ENCODE data around the gene ATP6V0A4.

GRCh38 chr7:138821912-138822311 lies 23.9 kb upstream of the ATP6V0A4 start:
- TF ChIP-seq CTCF (IDR thresholded peaks at IDR 0.05) (no peak), POLR2AphosphoS5 (IDR thresholded peaks at IDR 0.05) (no peak), POLR2A (IDR thresholded peaks at IDR 0.05; ENCODE audit: low read depth) (no peak), EP300 (IDR thresholded peaks at IDR 0.05) (no peak)

All from esophagus muscularis mucosa (tissue), 4 donors.